ENCODE measurements around the gene SPZ1. TPM values are rescaled to one million over a fixed set of nuclear protein-coding genes. Genes with fewer than 3 reads are reported as not detected.
"Not testable (repeated sequence)": the region's sequence is repeated elsewhere in the genome, so short reads cannot be mapped to it uniquely, and the experiment has no call there.

SPZ1 gene, protein sequence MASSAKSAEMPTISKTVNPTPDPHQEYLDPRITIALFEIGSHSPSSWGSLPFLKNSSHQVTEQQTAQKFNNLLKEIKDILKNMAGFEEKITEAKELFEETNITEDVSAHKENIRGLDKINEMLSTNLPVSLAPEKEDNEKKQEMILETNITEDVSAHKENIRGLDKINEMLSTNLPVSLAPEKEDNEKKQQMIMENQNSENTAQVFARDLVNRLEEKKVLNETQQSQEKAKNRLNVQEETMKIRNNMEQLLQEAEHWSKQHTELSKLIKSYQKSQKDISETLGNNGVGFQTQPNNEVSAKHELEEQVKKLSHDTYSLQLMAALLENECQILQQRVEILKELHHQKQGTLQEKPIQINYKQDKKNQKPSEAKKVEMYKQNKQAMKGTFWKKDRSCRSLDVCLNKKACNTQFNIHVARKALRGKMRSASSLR
- not detected for total RNA-seq

- Histone ChIP-seq H3K9me3 (no peaks in the 10 kb centered on the region), H3K27me3 (no peaks in the 10 kb centered on the region), H3K4me3 (no peak within 1 kb of the TSS), H3K4me1 (no peaks in the 10 kb centered on the region), H3K27ac (no peak within 1 kb of the TSS), H3K36me3 (no peaks in the 10 kb centered on the region)
- TF ChIP-seq, protein P1, sequence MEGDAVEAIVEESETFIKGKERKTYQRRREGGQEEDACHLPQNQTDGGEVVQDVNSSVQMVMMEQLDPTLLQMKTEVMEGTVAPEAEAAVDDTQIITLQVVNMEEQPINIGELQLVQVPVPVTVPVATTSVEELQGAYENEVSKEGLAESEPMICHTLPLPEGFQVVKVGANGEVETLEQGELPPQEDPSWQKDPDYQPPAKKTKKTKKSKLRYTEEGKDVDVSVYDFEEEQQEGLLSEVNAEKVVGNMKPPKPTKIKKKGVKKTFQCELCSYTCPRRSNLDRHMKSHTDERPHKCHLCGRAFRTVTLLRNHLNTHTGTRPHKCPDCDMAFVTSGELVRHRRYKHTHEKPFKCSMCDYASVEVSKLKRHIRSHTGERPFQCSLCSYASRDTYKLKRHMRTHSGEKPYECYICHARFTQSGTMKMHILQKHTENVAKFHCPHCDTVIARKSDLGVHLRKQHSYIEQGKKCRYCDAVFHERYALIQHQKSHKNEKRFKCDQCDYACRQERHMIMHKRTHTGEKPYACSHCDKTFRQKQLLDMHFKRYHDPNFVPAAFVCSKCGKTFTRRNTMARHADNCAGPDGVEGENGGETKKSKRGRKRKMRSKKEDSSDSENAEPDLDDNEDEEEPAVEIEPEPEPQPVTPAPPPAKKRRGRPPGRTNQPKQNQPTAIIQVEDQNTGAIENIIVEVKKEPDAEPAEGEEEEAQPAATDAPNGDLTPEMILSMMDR (IDR thresholded peaks at IDR 0.05) = no peak
- no peak for TF ChIP-seq POLR2A (IDR thresholded peaks at IDR 0.05)
- TF ChIP-seq POLR2AphosphoS5 (IDR thresholded peaks at IDR 0.05; ENCODE audit: insufficient read depth in 1 of 2, low read depth in 1 of 2) = no peak
- no peak for DNase-seq (ENCODE audit: extremely low spot score in 2 of 2)
- intact Hi-C loops (cut with DNase I) = no loop called here
These were observed at the start of gene SPZ1 for GRCh38 chr5:80319702-80320101. SPZ1 (plus strand) TSS chr5:80320002; CDS start chr5:80320216, 214 bp downstream.

- H3K9me3 ChIP-seq; H3K4me3 ChIP-seq; H3K36me3 ChIP-seq; H3K27me3 ChIP-seq; H3K4me1 ChIP-seq; DNase-seq (ENCODE audit: extremely low spot score in 2 of 2); H3K27ac ChIP-seq: not testable (repeated sequence)
- intact Hi-C loops (cut with DNase I) = loop anchor here (10.0 kb wide), 1 partner anchor 176 kb away; no protein-coding TSS in a partner anchor
These were observed 49.3 kb upstream of the SPZ1 start for GRCh38 chr5:80270543-80270942.

GRCh38 chr5:80275347-80275746 lies 44.5 kb upstream of the SPZ1 start:
- intact Hi-C loops (cut with DNase I) = loop anchor here (10.0 kb wide), 1 partner anchor 181 kb away; no protein-coding TSS in a partner anchor
- Histone ChIP-seq H3K36me3 (no peaks in the 10 kb centered on the region), H3K27ac (no peak overlapping the region), H3K27me3 (no peaks in the 10 kb centered on the region), H3K4me3 (no peak overlapping the region), H3K4me1 (no peaks in the 10 kb centered on the region), H3K9me3 (no peaks in the 10 kb centered on the region)
- no peak for TF ChIP-seq POLR2A (IDR thresholded peaks at IDR 0.05)
- TF ChIP-seq, protein P1 (IDR thresholded peaks at IDR 0.05) = peak in 1 of 3 experiments; percentile 21
- no peak for DNase-seq (ENCODE audit: extremely low spot score in 2 of 2)

DNA sequence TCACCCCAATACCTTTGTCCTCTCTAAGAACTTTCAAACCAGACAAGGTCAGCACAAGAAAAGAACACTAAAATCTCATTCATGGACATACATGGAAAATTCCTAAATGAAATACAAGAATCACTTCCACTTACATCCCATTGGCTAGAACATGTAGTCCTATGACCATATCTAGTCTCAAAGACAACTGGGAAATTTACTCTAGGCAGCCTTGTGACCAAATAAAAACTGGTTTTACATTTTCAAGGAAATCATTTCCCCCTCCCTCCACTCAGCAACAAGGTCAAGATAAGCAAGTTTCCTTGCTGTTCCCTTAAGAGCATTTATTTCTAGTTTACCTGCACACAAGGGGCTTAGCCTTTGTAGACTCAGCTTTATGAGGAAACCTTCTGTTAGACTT lies 43.6 kb upstream of the SPZ1 start:
- intact Hi-C loops (cut with DNase I) = loop anchor here (10.0 kb wide), 1 partner anchor 181 kb away; no protein-coding TSS in a partner anchor
- DNase-seq (ENCODE audit: extremely low spot score in 2 of 2) = no peak
- Histone ChIP-seq H3K4me1 (no peaks in the 10 kb centered on the region), H3K27ac (no peak overlapping the region), H3K9me3 (no peaks in the 10 kb centered on the region), H3K4me3 (no peak overlapping the region), H3K36me3 (no peaks in the 10 kb centered on the region), H3K27me3 (no peaks in the 10 kb centered on the region)
- TF ChIP-seq, protein P1 (IDR thresholded peaks at IDR 0.05) = no peak

DNA sequence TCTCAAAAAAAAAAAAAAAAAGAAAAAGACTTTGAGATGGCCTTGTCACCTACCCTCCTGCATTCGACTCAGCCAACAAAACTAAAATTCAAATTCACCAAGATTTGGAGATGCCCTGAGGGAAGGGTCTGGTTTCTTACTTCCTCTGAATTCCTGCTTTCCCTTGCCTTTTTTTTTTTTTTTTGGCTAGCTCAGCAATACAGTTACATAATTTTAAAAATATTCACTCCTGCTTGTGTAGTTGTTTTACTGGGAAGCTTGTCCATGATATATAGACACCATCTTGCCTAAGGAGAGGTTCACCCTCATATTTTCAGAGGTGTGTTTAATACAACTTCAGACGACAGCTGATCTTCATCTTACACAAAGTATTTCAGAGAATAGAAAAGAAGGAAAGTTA lies 42.6 kb upstream of the SPZ1 start:
- H3K9me3 ChIP-seq = no peaks in the 10 kb centered on the region
- H3K27me3 ChIP-seq = no peaks in the 10 kb centered on the region
- no peak overlapping the region for H3K4me3 ChIP-seq
- no peak overlapping the region for H3K27ac ChIP-seq
- intact Hi-C loops (cut with DNase I) = loop anchor here (10.0 kb wide), 1 partner anchor 182 kb away; no protein-coding TSS in a partner anchor
- no peak for TF ChIP-seq POLR2A (IDR thresholded peaks at IDR 0.05)
- no peak for TF ChIP-seq POLR2AphosphoS5 (IDR thresholded peaks at IDR 0.05; ENCODE audit: insufficient read depth in 1 of 2, low read depth in 1 of 2)
- TF ChIP-seq, protein P1 (IDR thresholded peaks at IDR 0.05) = no peak
- DNase-seq (ENCODE audit: extremely low spot score in 2 of 2) = no peak
- H3K4me1 ChIP-seq = no peaks in the 10 kb centered on the region
- no peaks in the 10 kb centered on the region for H3K36me3 ChIP-seq

All from vagina (tissue), 2 donors.